GM12872 (cell line): ENCODE data around the gene MTIF3.

Experiments
- TF ChIP-seq, protein P1 (sequence below): IDR thresholded peaks from 3 replicates; pipeline ENCODE4 v1.5.1; 2011; ENCODE audit warnings: low read depth, mild to moderate bottlenecking, low read length, moderate library complexity; ENCODE audit not compliant: insufficient read depth

Gene MTIF3

DNA sequence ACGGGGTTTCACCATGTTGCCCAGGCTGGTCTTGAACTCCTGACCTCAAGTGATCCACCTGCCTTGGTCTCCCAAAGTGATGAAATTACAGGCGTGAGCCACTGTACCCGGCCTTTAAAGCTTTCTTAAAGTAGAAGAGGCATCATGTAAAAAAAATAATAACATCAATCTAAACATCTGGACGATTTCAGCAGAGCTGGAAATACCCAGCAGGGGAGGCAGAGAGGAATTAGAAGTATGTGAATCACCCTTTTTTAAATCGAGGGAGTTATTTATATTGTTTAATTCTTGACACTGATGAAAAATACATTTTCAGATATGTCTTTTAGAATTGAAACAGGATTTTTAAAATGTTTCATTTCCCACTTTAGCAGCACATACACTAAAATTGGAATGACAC, 37.4 kb upstream of the MTIF3 start:
- TF ChIP-seq, protein P1, sequence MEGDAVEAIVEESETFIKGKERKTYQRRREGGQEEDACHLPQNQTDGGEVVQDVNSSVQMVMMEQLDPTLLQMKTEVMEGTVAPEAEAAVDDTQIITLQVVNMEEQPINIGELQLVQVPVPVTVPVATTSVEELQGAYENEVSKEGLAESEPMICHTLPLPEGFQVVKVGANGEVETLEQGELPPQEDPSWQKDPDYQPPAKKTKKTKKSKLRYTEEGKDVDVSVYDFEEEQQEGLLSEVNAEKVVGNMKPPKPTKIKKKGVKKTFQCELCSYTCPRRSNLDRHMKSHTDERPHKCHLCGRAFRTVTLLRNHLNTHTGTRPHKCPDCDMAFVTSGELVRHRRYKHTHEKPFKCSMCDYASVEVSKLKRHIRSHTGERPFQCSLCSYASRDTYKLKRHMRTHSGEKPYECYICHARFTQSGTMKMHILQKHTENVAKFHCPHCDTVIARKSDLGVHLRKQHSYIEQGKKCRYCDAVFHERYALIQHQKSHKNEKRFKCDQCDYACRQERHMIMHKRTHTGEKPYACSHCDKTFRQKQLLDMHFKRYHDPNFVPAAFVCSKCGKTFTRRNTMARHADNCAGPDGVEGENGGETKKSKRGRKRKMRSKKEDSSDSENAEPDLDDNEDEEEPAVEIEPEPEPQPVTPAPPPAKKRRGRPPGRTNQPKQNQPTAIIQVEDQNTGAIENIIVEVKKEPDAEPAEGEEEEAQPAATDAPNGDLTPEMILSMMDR: no peak

DNA sequence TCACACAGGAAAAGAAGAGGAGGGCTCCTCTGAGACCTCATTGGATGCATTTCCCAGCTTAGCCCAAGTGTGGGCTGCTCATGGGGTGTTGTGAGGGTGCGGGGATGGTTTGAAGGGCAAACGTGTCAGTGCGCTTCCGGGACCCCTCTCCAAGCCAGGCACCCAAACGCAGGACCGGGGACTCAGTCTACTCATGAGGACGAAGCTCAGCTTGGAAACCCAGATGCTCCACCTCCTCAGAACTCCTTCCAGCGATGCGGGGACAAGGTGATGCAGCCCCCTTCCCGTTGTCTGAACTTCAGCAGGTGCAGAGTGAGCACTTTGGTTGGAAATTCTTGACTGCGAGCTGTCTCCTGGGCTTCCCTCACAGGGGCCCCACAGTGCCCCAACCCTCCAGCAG, 33.1 kb upstream of the MTIF3 start:
- TF ChIP-seq, protein P1: no peak

DNA sequence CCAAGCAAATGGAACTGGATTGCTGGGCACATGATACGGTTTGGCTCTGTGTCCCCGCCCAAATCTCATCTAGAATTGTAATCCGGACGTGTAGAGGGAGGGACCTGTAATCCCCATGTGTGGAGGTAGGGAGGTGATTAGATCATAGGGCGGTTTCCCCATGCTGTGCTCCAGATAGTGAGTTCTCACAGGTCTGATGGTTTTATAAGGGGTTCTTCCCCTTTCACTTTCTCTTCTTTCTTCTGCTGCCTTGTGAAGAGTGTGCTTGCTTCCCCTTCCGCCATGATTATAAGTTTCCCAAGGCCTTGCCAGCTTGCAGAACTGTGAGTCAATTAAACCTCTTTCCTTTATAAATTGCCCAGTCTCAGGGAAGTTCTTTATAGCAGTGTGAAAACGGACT, 32.6 kb upstream of the MTIF3 start:
- TF ChIP-seq, protein P1: no peak

DNA sequence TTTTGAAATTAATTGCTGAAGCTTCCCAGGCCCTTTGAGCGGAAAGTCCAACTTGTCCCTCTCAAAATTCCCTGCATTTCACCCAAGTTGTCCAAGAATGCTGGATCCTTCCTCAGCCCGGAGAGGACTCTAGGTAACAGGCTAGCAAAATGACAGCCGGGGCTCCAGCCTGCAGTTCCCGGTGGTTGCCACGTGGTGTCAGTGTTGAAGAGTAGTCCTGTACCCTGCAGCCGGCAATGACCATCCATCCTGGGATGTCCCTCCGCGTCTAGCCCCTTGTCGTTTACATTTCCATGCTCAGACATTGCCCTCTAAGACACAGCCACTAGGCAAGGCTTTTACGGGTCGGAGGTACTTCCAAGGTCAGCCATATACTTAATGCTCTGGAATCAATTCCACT, 31.4 kb upstream of the MTIF3 start:
- TF ChIP-seq, protein P1: peak; percentile 66

DNA sequence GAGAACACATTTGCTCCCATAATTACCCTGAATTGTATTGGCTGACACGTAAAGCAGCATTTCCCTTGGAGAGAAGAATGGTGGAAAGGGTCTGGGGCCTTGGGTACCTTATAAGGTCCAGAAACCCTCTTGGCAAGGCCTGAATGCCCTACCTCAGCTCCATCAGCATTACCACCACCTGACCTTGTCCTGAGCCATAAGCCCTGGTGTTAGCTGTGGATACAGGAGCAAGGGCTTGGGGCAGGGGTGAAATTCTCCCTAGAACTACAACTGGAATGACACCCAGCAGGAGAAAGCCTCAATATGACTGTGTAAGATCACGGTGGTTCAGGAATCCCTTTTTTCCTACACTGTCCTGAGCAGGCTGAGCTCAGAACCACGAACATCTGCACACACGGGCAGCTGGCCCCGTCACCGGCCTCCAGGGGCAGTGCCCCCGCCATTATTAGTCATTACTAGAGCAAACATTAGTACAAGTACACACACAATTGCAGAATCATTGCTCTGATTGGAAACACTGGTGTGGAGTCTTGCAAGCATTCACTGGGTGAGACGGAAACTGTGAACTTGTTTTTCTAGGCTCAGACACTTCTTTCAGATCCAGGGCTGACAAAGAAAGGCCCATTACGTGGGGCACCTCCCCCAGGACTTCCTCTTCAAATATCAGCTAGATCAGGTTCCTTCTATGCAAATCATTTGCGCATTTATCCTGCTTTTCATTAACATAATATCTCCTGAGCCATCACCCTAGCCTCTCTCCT, 26.8 kb upstream of the MTIF3 start:
- TF ChIP-seq, protein P1: peak; percentile 28; the same call in 1 of the 3 replicates

DNA sequence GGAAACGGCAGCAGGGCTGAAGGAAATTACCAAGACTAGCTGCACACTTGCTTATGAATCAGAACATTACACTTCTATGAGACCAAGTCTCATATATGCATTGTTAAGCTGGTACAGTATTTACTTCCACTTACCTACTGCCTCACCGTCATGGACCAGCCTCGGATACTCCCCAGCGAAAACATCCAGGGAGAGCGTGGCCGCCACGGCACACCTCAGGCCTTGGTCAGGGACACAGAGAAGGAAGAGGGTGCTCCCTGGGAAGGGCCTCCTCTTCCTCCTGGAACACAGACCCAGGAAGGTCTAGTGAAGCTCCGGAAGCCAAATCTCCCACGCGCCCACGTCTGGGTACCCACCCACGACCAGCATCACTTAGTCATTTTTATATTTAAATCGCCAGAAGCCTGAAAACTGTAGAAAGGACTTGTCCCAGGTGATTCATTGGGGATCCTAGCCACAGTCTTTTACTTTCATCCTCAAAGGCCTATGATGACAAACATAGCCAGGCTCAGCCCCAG, 24.4 kb upstream of the MTIF3 start:
- TF ChIP-seq, protein P1: no peak

DNA sequence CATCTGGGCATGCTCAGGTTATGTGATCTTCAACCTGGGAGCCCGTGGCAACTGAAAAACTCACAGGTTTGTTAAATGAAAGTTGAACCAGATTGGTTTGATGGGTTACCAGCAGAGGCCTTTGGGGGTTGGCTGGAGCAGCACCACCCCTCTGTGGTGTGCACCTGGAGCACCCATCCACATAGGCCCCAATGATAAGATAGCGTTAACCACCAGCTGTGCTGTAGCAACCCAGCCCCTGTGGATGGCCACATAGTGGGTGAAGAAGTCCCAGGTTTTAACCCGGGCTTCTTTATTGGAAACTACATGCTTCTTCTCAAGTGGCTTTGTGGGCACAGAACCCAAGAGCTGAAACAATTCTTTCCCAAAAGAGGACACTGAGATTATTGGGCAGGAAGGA, 22.6 kb upstream of the MTIF3 start:
- TF ChIP-seq, protein P1: no peak
